Occipital lobe (tissue), 2 donors: Measurements from ENCODE around the gene ABCD2. TPM values are rescaled to one million over a fixed set of nuclear protein-coding genes. Genes with fewer than 3 reads are reported as not detected.
"Not testable (repeated sequence)": the region's sequence is repeated elsewhere in the genome, so short reads cannot be mapped to it uniquely, and the experiment has no call there.

Source experiments
- DNase-seq: peaks from one replicate; lab custom pipeline; 2025; lab: John Stamatoyannopoulos, UW
- total RNA-seq: library from RNA; depleted of rRNA; stranded (reverse); fragments of >200 nt; gene quantifications from one replicate; pipeline ENCODE4 v1.2.3, GENCODE V29; 2014

ABCD2 gene
- total RNA-seq, result 20.4 TPM

DNA sequence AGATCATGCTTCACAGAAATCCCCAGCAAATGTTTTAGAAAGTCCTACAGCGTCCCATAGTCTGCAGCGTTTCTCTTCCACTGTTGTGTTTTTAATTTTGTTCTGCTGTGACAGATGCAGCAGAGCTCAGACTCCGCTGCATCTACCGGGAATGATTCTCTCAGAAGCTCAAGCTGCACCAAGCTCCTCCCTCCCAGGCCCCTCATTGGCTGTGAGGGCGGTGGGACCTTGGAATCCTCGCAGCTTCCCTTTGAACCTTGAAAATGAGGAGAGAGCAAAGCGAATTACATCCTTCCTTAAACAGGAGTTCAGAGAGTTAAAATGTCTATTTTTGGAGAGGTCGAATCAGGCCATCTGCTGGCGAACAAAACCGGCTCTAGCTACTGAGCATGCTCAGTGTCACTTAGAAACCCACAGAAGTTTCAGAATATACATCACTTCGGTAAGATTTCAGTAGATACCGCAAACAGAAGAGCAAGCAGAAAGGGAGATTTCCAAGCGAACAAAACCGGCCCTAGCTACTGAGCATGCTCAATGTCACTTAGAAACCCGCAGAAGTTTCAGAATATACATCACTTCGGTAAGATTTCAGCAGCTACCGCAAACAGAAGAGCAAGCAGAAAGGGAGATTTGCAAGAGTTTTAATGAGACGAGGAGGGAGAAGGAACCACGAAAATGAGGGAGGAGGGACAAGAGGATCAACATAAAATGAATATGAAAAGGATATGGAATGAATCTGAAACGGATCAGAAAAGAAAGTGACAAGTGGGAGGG, at the start of gene ABCD2:
TSS of gene ABCD2 (minus strand) at position 144 of the 774 bp plus-strand sequence. CDS start 188 bp downstream, outside the sequence.
- peak; percentile 84 for DNase-seq

DNA sequence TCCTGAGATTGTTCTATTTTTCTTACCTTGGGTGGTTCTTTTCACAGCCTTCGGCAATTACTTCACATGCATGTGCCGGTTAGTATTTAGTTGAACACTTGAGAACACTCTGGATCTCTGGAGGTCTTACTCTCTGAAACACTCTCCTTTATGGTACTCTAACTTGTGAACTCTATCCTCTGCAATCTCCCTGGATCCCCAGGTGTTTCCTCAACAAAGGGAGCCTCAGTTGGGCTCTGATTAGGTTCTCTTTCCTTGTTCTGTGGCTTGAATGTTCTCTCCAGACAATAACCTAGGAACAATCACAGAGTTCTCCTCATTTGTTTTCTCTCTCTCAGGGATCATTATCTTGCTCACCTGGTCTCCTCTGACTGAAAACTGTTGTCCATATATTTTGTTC, 40.5 kb upstream of the ABCD2 start:
- no peak for DNase-seq

DNA sequence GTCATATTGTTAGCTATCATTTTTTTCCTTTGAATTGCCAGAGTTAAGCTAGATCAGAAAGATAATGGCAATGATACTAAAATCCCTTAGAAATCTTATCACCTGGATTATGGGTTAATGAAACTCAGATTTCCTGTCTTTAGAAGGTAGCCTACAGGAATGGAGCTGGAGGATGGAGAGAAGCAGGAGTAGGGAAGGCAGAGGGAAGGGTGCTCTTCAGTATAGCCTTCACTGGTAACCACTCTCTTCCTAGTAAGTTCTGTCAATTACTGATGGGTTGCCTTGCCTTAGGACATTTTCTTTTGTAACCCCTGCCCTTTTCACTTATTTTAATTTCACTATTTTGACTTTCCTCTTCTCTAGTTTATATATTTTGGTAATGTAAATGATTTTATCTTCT, 27.8 kb upstream of the ABCD2 start:
- no peak for DNase-seq

DNA sequence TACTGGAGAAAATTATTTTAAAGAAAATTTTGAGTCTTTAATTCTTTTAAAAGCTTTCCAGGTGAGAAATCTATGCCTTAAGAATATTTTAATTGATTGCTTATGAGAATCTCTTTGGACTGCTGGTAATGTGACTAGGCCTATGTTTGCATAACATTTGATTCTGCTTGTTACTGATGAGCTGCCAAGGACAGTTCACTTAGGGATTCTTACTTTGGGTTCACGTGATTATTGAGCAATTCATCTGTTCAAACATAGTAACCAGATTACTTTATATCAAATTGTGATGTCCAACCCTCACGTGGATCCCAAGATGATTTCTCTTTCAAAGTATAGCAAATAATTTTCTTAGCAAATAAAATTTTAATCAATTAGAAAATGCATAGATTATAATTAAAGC, 27.4 kb upstream of the ABCD2 start:
- DNase-seq, result no peak

DNA sequence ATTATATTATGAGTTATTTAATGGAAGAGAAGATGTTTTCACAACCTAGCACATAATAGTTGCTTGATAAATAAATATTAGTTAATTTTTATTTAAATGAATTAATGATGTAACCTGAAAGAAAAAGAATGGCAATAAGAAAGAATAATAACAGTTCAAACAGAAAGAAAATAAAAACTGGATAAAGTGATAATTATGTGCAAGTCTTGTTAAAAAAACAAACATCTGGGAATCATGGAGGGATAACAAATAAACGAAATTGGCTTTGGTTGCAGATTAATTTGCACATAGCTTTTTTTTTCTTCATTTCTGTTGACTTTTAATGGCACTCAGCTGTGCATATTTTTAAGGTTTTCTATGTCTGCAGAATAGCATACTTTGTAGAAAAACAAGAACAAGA, 23.4 kb upstream of the ABCD2 start:
- no peak for DNase-seq

DNA sequence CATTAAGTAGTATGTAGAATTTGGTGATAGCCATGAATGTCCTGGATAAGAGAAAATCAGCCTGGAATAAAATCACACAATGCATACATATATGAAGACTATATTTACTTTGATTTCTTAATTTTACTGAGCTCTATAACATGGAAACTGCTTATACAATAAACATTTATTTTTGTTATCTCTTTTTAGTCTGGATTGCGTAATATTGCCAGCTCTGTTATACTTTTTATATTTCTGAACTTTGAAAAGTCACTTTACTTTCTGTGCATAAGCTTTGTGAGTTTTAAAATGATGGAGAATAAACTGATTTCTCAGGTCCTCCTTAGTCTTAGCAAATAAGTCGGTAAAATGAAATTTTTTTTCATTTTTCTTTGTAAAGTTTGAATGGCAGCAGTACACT, 19.2 kb upstream of the ABCD2 start:
- DNase-seq, result no peak

DNA sequence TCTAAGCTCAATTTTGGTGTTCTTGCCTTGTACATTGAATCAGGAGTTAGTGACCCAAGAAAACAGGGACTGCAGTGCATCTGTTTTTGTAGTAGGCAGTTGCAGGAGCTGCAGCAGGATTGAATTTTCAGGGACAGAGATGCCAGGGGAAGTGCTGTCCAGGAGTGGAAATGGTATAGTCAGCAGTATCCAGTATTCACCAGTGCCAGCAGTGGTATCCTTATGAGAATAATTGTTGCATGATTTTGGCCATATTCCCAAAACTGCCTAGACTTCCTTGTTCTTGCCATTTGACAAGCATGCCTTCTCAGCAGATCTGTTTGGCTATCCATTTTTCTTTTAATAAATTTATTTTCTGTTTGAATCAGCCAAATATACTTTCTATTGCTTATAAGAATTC, 18.6 kb upstream of the ABCD2 start:
- no peak for DNase-seq

DNA sequence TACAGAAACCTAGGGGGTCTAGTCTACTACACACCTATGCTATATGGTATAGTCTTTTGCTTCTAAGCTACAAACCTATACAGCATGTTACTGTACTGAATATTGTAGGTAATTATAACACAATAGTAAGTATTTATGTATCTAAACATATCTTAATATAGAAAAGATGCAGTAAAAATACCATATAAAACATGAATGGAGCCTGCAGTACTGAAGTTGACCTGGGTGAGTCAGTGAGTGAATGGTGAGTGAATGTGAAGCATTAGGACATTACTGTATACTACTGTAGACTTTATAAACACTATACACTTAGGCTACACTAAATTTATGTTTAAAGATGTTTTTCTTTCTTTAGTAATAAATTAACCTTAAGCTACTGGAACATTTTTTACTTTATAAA, 13.1 kb upstream of the ABCD2 start:
- no peak for DNase-seq

DNA sequence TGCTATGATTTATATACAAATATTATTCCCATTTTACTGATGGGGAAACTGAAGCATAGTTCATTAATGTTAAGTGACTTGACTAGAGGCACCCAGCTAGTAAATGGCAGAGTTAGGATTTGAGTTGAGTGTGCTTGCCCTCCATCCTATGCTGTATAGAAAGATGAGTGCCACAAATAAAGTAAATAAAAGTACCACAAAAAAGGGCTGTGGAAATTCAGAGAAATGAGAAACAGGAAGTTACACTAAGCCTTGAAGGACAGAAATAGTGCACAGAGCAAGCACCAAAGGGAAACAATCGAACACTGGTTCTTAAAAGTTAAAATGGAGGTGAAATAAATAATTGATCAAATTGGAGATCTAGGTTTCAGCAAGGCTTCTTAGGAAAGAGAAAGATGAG, 9.2 kb upstream of the ABCD2 start:
- DNase-seq, result no peak

DNA sequence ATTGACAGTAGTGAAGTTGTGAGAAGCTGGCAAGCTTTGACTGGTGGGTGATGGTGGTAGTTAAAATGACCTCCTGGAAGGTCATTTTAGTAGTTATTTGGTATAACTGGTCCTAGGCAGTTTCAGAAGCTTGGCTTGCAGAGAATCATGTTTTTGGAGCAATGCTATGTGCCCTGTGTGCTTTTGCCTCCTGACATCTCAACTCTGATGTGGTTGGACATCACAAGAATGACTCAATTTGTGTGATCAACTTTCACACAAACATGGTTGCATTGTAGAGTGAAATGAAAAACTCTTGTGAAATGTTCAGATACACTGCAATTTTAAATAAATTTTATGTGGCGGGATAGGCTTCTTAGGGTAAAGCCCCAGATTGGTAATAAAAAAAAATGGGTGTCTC, 8.3 kb upstream of the ABCD2 start:
- DNase-seq, result no peak

DNA sequence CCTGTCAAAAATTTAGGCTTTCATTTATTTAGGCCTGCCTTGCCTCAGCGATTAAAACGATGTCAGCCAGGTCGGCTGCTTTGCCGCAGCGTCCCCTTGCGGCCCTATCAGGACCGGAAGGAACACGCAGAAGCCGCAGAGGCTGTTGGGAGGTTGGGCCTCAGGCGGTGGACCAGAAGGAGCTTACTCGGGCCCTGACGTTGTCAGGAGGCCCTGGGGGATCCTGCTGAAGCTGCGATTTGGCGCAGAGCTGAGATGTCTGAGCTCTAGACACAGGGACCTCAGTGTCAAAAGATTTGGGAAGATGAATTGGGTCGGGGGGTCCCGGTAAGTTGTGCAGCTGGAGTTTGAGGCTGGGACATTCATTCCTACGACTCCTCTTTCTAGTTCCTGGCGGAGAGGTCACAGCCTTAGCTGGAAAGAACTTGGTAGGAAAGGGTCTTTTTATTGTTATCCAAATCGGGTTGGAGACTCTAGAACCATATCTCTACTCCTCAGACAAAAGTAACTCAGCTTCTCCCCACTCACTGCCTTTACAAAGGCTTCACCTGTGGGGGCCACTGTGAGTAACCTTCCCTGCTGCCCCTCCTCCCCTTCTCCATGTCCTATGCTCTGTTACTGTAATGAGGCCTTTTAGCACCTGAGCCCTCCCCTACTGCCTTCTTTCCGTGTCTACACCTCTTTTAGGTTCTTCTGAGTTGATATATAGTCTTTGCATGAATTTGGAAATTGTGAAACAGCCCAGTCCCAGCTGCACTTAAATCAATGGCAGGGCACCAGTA, 6.6 kb upstream of the ABCD2 start:
- no peak for DNase-seq

DNA sequence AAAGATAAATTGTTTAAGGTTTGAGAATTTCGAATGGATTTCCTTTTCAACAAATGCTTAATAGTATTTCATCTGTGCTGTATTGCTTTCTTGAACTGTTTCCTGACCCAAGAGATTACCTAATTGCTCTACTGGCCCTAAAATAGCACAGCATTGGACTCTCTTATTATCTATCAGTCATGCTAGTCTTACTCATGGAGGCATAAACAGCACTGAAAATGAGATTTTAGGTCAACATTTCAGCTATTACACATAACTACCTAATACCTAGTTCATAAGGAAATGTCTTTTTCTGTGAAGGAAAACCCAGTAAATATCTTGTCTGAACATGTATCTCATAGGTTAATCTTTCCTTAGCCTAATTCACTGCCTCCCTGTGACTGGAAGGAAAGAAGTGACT, 4.3 kb upstream of the ABCD2 start:
- DNase-seq, result no peak

DNA sequence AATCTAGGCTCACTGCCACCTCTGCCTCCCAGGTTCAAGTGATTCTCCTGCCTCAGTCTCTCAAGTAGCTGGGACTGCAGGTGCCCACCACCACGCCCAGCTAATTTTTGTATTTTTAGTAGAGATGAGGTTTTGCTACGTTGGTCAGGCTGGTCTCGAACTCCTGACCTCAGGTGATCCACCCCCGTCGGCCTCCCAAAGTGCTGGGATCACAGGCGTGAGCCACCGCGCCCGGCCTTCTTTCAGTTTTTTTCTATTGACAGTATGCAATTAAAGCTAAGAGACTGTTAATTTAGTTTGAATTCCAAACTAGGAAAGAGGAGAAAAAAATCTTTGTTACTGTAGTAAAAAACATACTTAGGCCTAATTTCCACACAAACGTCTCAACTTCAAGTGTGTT, 3.6 kb upstream of the ABCD2 start:
- DNase-seq, result not testable (repeated sequence)

DNA sequence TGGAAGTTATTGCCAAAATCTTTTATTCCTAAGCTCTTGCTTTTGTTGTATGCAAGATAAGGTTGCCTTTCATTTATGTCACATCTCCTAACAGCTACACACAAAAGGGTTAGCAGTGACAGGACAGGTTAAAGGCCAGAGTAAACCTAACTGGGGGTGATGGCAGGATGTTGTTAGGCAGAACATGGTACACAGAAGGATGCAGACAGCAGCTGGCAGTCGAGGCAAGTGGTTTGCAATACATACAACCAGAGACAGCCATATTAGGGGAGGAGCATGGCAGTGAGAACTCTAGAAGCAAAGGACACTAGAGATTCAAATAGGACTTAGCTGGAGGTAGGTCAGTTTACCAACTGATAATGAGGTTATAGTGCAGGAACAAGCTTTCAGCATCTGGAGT, 2.7 kb upstream of the ABCD2 start:
- no peak for DNase-seq

DNA sequence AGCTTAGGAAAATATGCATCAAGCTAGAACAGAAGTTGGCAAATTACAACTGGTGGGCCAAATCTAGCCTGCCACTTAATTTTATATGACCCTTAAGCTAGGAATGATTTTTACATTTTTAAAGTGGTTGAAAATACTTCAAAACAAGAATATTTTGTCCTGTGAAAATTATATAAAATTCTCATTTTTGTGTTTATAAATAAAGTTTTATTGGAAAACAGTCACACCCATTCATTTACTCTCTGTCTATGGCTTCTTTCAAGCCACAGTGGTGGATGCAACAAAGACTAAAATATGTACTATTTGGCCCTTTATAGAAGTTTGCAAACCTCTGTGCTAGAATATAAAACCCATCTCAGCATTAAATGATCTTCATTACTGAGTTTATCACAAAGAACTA, 2.1 kb upstream of the ABCD2 start:
- DNase-seq, result no peak

DNA sequence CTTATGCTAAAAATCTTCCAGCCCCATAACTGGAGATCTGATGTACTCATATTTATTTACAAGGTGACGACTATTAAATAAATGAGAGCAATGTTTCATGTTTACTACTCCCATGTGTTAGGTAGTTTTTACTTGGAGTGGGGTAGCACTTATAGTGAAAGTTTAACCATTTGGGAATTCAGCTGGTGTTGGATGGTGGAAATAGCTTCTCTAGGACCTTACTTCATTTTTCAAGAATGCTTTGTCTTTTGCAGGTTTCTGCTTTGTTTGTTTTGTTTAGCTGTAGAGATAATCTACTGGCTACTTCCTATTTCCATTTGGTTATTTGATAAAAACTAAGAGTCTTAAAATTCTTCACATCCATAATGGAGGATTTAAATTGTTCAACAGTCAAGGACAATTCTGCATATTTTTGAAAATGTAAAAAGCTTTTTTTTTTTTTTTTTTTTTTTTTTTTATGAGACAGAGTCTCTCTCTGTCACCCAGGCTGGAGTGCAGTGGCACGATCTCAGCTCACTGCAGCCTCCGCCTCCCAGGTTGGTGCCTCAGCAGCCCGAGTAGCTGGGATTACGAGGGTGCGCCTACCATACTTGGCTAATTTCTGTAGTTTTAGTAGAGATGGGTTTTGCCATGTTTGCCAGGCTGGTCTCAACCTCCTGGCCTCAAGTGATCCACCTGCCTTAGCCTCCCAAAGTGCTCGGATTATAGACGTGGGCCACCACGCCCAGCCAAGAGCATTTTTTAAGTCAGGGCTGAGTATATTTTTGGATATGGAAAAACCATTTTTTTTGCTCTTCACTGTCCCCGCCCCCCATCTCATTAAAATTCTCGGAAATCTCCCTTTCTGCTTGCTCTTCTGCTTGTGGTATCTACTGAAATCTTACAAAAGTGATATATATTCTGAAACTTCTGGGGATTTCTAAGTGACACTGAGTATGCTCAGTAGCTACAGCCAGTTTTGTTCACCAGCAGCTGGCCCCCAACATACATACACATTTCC, 1.4 kb upstream of the ABCD2 start:
- no peak for DNase-seq

DNA sequence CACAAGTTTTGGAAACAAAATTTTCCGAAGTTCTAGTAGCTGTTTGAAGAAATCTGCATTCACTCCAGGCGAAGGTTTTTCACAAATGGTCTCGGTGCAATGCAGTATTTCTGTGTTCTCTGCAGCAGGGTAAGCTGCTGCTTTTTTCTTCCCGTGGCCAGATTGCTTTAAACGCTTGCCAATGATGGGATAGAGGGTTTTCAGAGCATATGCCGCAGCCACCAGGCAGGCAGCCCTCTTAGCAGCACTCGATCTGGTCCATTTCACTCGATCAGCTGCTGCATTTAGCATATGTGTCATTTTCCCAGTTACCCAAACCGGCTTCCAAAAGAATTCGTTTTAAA, 315 bp downstream of the ABCD2 start:
- DNase-seq, result peak; percentile 49

DNA sequence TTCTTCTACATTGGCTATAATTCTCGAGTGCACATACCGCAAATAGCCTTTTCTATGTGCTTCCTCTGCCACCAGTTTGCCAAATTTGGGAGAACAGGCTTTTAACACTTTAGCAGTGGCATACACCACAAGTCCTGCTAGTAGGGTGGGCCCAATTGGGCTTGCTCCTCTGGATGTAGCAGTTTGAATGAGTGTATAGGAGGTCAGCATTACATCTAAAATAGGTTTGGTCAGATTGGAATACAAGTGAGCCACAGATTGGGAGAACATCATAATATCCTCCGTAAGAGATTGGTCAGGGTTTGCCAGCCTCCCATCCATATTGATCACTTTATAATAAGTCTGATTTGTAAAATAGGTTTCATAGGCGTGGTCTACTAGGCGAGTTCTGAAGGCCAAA, 902 bp downstream of the ABCD2 start:
- no peak for DNase-seq

DNA sequence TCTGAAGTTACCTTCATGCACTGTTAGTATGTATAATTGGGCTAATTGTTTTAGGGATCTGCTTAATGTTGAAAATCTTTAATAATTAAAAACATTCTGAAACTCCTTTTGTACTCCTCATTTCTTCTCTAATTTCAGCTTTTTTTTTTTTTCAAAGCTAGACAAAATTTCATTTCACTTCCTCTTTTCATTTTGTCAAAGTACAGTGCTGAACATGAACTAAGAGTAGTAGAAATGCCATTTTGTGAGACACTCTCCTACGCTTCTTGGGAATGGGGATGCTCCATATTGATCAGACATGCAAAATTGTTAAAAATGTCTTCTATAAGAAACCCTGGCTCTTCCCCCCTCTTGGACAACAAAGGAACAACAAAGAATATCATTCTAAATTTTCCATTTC, 1.7 kb downstream of the ABCD2 start:
- DNase-seq, result no peak

DNA sequence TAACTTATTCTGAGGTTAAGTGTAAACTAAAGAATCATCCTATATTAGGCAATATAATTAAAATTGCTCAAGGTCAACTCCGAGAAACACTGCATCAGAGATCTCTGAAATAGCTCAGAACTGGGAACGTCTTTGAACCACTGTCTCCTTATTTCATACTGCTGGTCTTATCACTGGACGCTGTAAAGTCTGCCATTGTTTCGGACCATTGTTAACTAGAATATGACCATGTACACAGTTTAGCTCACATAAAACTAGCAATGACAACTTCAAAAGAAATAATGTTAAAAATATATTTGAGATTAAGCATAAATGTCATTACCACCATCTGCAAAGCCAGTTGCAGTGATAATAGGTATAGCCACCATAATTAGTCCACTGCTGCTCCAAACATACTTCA, 2.9 kb downstream of the ABCD2 start:
- no peak for DNase-seq

DNA sequence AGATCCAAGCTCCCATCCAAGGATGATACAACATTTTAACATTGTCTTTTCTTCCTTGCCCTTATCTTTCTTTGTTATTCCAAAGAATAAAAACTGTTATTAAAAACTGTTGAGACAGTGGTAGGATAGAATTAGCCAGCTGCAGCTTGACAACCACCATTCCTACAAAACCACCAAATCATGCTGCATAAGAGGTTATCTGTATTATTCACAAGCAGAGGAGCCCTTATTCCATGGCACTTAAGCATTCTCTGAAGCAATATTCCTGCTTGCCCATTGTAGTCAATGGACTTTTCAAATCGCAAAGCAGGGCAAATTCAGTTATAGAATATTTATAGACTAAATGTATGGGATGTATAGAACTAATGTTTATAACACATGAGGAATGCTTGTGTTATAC, 3.4 kb downstream of the ABCD2 start:
- no peak for DNase-seq

DNA sequence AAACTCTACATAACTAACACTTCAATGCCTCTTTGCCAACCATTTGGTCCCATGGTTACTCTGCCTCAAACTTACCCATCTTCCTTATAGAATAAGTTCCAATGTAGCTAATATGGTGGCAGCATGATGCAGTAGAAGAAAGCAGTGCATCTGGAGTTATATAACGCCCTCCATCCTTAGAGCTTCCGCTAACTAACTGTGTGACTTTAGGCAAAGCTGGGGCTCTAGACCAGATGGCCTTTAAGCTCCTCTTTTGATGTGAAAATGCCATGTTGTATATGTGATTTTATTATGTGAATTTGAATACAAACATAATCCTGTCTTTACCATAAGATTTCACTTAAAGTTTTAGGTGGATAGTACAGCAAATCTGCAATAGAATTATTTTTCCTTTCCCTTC, 6.1 kb downstream of the ABCD2 start:
- DNase-seq, result no peak
